HCT116 (cell line): ENCODE data around the gene GPR15.

Experiments used
- CEBPB ChIP-seq: IDR thresholded peaks from 2 replicates; pipeline ENCODE4 v1.6.1; 2012; ENCODE audit warnings: low read depth
- CTCF ChIP-seq, 3 experiments: fragments of 200-600 bp in 1 of 3; sonication (generic) in 1 of 3; IDR thresholded peaks in 2 of 3; conservative IDR thresholded peaks in 1 of 3; 2 replicates each; pipeline ENCODE4 v1.5.1; 2012 to 2017; ENCODE audit warnings: low read depth in 2 of 3, low read length in 2 of 3, antibody characterized with exemption in 1 of 3, borderline replicate concordance in 1 of 3, control low read depth in 1 of 3, mild to moderate bottlenecking in 1 of 3, mixed read lengths in 1 of 3, mixed run types in 1 of 3, moderate library complexity in 1 of 3; ENCODE audit not compliant: insufficient read depth in 1 of 3
- EGR1 ChIP-seq: IDR thresholded peaks from 2 replicates; pipeline ENCODE4 v1.6.1; 2012; ENCODE audit warnings: low read depth
- POLR2A ChIP-seq: IDR thresholded peaks from 2 replicates; pipeline ENCODE4 v1.7.0; 2011; ENCODE audit warnings: borderline replicate concordance; ENCODE audit not compliant: insufficient read depth, insufficient read length; ENCODE audit errors: extremely low read depth
- RAD21 ChIP-seq: IDR thresholded peaks from 2 replicates; pipeline ENCODE4 v1.6.1; 2012; ENCODE audit warnings: low read depth, mild to moderate bottlenecking
- ZFX ChIP-seq: fragments of 450-650 bp; IDR thresholded peaks from 2 replicates; pipeline ENCODE4 v1.6.1; 2017
- ZNF274 ChIP-seq: fragments of 200-500 bp; sonication (Bioruptor generic); IDR thresholded peaks from 2 replicates; pipeline ENCODE4 v1.6.1; 2014; ENCODE audit warnings: mild to moderate bottlenecking, low read depth, low read length, inconsistent platforms
- TF ChIP-seq, protein P1 (sequence below): IDR thresholded peaks from 2 replicates; pipeline ENCODE4 v1.6.1; 2012; ENCODE audit warnings: low read depth
- TF ChIP-seq, protein P2 (sequence below): IDR thresholded peaks from 2 replicates; pipeline ENCODE4 v1.6.1; 2012

GRCh38 chr3:98580401-98581386, 48.9 kb downstream of the GPR15 start:
- TF ChIP-seq CTCF (IDR thresholded peaks at IDR 0.05 in 2 of 3, conservative IDR thresholded peaks at IDR 0.05 in 1 of 3; ENCODE audit: borderline replicate concordance in 1 of 3, insufficient read depth in 1 of 3, low read depth in 2 of 3, low read length in 2 of 3) (no peak), EGR1 (no peak), POLR2A (no peak), RAD21 (no peak), CEBPB (no peak), ZNF274 (no peak), ZFX (no peak)
- TF ChIP-seq, protein P1, sequence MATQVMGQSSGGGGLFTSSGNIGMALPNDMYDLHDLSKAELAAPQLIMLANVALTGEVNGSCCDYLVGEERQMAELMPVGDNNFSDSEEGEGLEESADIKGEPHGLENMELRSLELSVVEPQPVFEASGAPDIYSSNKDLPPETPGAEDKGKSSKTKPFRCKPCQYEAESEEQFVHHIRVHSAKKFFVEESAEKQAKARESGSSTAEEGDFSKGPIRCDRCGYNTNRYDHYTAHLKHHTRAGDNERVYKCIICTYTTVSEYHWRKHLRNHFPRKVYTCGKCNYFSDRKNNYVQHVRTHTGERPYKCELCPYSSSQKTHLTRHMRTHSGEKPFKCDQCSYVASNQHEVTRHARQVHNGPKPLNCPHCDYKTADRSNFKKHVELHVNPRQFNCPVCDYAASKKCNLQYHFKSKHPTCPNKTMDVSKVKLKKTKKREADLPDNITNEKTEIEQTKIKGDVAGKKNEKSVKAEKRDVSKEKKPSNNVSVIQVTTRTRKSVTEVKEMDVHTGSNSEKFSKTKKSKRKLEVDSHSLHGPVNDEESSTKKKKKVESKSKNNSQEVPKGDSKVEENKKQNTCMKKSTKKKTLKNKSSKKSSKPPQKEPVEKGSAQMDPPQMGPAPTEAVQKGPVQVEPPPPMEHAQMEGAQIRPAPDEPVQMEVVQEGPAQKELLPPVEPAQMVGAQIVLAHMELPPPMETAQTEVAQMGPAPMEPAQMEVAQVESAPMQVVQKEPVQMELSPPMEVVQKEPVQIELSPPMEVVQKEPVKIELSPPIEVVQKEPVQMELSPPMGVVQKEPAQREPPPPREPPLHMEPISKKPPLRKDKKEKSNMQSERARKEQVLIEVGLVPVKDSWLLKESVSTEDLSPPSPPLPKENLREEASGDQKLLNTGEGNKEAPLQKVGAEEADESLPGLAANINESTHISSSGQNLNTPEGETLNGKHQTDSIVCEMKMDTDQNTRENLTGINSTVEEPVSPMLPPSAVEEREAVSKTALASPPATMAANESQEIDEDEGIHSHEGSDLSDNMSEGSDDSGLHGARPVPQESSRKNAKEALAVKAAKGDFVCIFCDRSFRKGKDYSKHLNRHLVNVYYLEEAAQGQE = no peak
- TF ChIP-seq, protein P2, sequence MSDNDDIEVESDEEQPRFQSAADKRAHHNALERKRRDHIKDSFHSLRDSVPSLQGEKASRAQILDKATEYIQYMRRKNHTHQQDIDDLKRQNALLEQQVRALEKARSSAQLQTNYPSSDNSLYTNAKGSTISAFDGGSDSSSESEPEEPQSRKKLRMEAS = no peak
